OCI-LY1 (cell line): ENCODE data around the gene THBS4.

ENCODE experiments used
- CTCF ChIP-seq: fragments of 200-600 bp; sonication (generic), shearing (Covaris generic); IDR thresholded peaks from 2 replicates; pipeline ENCODE4 v1.5.1; 2017; ENCODE audit warnings: mild to moderate bottlenecking, antibody characterized with exemption, low read length, moderate library complexity, mixed read lengths
- EZH2 ChIP-seq: fragments of 200-600 bp; sonication (generic), shearing (Covaris generic); IDR thresholded peaks from 2 replicates; pipeline ENCODE4 v1.8.0; 2017; ENCODE audit warnings: borderline replicate concordance, mixed run types, mild to moderate bottlenecking, antibody characterized with exemption, low read length, moderate library complexity, mixed read lengths

GRCh38 chr5:79986260-79986659, 48.9 kb upstream of the THBS4 start:
- TF ChIP-seq CTCF (no peak), EZH2 (no peak)
